ENCODE data around the gene TEX35.

DNA sequence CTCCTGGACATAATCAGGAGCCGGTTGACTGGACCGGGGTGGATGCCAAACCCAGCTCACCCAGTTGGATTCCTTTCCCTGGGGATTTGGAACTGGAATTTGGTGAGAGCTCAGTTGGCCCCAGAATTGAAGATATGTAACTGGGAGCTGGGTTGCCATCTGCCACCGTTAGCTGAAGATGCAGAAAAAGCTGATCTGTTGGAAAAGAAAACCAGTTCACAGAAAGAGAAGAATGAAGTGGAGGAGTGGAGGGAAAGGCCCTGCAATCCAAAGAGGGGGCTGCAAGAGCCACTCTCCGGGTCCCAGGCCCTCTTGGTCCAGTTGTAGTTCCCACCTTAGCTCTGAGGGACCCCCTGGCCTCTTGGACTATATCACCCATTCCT lies 16.0 kb downstream of the TEX35 start:
- TF ChIP-seq EP300 (IDR thresholded peaks at IDR 0.05; ENCODE audit: low read depth), result no peak
- no peak for TF ChIP-seq POLR2A (IDR thresholded peaks at IDR 0.05)

Measured in transverse colon (tissue), 1 donor.